KMS-11 (cell line): ENCODE measurements around the gene POLR2A.
A peak's percentile ranks its signal among the peaks of the same experiment; 100 is the strongest.

Experiments
- H2AFZ ChIP-seq: fragments of 200-600 bp; sonication (generic); 2 replicates; pipeline ENCODE4 v1.6.1; 2016; ENCODE audit warnings: antibody characterized with exemption, mixed run types, low read depth
- H3K27ac ChIP-seq: fragments of 200-600 bp; sonication (generic); 2 replicates; pipeline ENCODE4 v1.6.1; 2016; ENCODE audit warnings: mild to moderate bottlenecking, mixed run types
- H3K27me3 ChIP-seq: fragments of 200-600 bp; sonication (generic); 2 replicates; pipeline ENCODE4 v1.6.1; 2017; ENCODE audit warnings: mild to moderate bottlenecking, low read depth, mixed run types, moderate library complexity; ENCODE audit not compliant: insufficient read depth
- H3K36me3 ChIP-seq: fragments of 200-600 bp; sonication (generic); 2 replicates; pipeline ENCODE4 v1.6.1; 2017; ENCODE audit warnings: mild to moderate bottlenecking, mixed run types; ENCODE audit not compliant: insufficient read depth
- H3K4me1 ChIP-seq: fragments of 200-600 bp; sonication (generic); 2 replicates; pipeline ENCODE4 v1.6.1; 2016; ENCODE audit warnings: mild to moderate bottlenecking, low read depth, mixed run types; ENCODE audit not compliant: poor library complexity, severe bottlenecking
- H3K4me2 ChIP-seq: fragments of 200-600 bp; sonication (generic); 2 replicates; pipeline ENCODE4 v1.7.0; 2016; ENCODE audit warnings: mild to moderate bottlenecking, mixed run types
- H3K4me3 ChIP-seq: fragments of 200-600 bp; sonication (generic); IDR thresholded peaks from 2 replicates; pipeline ENCODE4 v1.6.1; 2017; ENCODE audit warnings: low read depth, low read length, mixed read lengths; ENCODE audit not compliant: insufficient read depth
- H3K79me2 ChIP-seq: fragments of 200-600 bp; sonication (generic); 2 replicates; pipeline ENCODE4 v1.6.1; 2016; ENCODE audit warnings: low read depth, mixed run types; ENCODE audit not compliant: insufficient read depth
- H3K9ac ChIP-seq: fragments of 200-600 bp; sonication (generic); 2 replicates; pipeline ENCODE4 v1.6.1; 2016; ENCODE audit warnings: mild to moderate bottlenecking, mixed run types
- H4K20me1 ChIP-seq: fragments of 200-600 bp; sonication (generic); 2 replicates; pipeline ENCODE4 v1.6.1; 2016; ENCODE audit warnings: mild to moderate bottlenecking, mixed run types; ENCODE audit not compliant: insufficient read depth
- TF ChIP-seq, protein P1 (sequence below): fragments of 200-600 bp; sonication (generic); conservative IDR thresholded peaks from 2 replicates; pipeline ENCODE4 v1.6.1; 2017; ENCODE audit warnings: low read depth, mild to moderate bottlenecking, antibody characterized with exemption, low read length, moderate library complexity, mixed read lengths

Gene POLR2A

DNA sequence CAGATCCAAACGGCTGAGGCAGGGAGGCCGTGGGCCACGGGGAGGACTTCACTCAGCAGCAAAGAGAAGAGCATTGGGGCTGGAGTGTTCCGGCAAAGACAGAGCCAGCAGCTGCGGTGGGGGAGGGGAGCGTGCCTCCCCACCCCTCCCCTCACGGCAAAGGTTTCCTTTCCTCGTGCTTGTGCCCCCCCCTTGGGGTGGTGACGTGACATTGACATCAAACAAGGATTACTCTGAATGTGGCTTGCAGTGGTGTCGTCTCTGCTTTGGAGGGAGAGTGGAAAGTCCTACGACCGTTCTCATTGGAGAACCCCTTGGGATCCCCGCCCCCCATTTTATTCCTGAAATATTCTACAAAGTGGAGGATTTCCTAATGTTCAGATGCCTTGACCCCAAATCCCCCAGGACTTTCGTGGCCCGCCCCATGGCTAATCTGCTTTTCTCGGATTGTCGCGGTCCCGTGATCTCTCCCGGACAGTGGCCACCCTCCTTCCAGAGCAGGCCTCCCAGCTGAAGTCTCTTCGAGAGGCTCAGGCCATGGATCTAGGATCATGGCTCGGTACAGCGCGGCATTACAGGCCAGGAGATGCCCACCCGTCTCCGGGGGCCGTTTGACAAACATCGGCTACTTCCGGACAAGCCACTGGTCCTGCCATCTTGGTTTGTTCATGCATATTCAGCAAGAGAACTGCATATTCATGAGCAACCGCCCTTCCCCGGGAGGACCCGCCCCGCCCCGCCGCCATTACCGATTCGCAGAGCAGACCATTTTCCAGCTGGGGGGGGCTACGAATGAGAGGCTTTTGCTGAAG, 705 bp upstream of the POLR2A start:
- Histone ChIP-seq H3K4me2 (peak overlapping the region; percentile 29; the same call in 1 of the 2 replicates), H3K79me2 (peaks cover 18% of the 10 kb centered on the region), H4K20me1 (no peaks in the 10 kb centered on the region), H3K36me3 (no peaks in the 10 kb centered on the region), H3K4me1 (no peaks in the 10 kb centered on the region), H3K4me3 (no peak overlapping the region), H2AFZ (no peak overlapping the region), H3K9ac (peak overlapping the region; percentile 97), H3K27ac (peak overlapping the region; percentile 97), H3K27me3 (no peaks in the 10 kb centered on the region)
- TF ChIP-seq, protein P1, sequence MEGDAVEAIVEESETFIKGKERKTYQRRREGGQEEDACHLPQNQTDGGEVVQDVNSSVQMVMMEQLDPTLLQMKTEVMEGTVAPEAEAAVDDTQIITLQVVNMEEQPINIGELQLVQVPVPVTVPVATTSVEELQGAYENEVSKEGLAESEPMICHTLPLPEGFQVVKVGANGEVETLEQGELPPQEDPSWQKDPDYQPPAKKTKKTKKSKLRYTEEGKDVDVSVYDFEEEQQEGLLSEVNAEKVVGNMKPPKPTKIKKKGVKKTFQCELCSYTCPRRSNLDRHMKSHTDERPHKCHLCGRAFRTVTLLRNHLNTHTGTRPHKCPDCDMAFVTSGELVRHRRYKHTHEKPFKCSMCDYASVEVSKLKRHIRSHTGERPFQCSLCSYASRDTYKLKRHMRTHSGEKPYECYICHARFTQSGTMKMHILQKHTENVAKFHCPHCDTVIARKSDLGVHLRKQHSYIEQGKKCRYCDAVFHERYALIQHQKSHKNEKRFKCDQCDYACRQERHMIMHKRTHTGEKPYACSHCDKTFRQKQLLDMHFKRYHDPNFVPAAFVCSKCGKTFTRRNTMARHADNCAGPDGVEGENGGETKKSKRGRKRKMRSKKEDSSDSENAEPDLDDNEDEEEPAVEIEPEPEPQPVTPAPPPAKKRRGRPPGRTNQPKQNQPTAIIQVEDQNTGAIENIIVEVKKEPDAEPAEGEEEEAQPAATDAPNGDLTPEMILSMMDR: no peak

DNA sequence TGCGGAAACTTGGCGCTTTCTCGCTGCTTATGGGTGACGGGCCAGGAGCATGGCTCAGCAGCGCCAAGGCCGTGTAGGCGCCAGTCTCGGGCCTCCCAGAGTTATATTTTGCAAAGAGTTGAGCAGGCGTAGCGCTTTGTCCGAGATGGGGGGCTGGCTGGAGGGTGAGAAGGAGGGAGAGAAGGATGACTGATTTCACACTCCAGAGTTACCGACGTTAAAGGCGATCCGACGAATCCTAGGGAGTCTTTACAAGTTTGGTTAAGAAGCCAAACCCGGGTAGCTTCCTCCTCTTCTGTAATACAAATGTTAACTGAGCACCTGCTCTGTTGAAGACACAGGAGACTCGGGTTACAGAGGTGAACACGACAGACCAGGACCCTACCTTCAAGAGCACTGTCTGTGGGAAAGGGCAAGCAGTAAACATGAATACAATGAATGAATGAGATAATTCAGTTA, 782 bp downstream of the POLR2A start:
- H3K79me2 ChIP-seq: peaks cover 27% of the 10 kb centered on the region
- H2AFZ ChIP-seq: no peak overlapping the region
- no peaks in the 10 kb centered on the region for H3K27me3 ChIP-seq
- no peak overlapping the region for H3K4me2 ChIP-seq
- no peaks in the 10 kb centered on the region for H3K4me1 ChIP-seq
- no peaks in the 10 kb centered on the region for H4K20me1 ChIP-seq
- H3K36me3 ChIP-seq: no peaks in the 10 kb centered on the region
- no peak overlapping the region for H3K27ac ChIP-seq
- no peak overlapping the region for H3K4me3 ChIP-seq
- TF ChIP-seq, protein P1: no peak
- peak overlapping the region; percentile 12; the same call in 1 of the 2 replicates for H3K9ac ChIP-seq

DNA sequence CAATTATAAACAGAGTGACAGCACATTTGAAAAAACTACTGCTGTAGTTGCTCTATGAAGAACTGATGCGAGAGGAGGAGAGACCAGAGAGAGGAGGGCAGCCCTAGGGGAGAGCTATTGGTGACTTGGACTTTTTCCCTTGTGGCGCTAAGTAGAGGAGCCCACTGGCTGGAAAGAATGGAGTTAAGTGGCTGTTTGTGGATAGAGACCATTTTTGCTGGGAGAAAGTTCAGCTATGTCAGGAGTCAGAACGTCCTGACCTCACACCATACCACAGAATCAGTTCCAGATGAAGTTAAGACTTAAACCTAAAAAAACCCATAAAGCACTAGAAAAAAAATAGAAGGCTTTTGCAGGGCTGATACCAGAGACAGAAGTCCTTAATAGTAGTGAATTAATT, 2.0 kb downstream of the POLR2A start:
- Histone ChIP-seq H3K4me2 (peak overlapping the region; percentile 29; the same call in 1 of the 2 replicates), H2AFZ (no peak overlapping the region), H3K27me3 (no peaks in the 10 kb centered on the region), H3K27ac (no peak overlapping the region), H3K79me2 (peaks cover 37% of the 10 kb centered on the region), H3K9ac (no peak overlapping the region), H3K36me3 (no peaks in the 10 kb centered on the region), H3K4me1 (no peaks in the 10 kb centered on the region), H3K4me3 (no peak overlapping the region), H4K20me1 (no peaks in the 10 kb centered on the region)
- TF ChIP-seq, protein P1: no peak

DNA sequence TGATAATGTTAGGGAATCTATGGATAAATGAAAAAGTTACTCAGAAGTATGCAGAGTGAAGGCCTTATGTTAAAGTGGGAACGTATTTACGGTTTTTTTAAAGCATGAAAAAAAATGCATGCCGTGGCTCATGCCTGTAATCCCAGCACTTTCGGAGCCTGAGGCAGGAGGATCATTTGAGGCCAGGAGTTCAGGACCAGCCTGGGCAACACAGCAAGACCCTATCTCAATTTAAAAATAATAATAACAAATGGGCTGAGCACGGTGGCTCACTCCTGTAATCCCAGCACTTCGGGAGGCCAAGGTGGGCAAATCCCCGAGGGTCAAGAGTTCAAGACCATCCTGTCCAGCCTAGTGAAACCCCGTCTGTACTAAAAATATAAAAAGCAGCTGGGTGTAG, 6.0 kb downstream of the POLR2A start:
- no peaks in the 10 kb centered on the region for H4K20me1 ChIP-seq
- no peak overlapping the region for H3K4me2 ChIP-seq
- no peak overlapping the region for H3K4me3 ChIP-seq
- peaks cover 51% of the 10 kb centered on the region for H3K79me2 ChIP-seq
- no peaks in the 10 kb centered on the region for H3K27me3 ChIP-seq
- no peaks in the 10 kb centered on the region for H3K36me3 ChIP-seq
- TF ChIP-seq, protein P1: no peak
- no peak overlapping the region for H2AFZ ChIP-seq
- no peak overlapping the region for H3K9ac ChIP-seq
- H3K4me1 ChIP-seq: no peaks in the 10 kb centered on the region
- H3K27ac ChIP-seq: no peak overlapping the region
